ENCODE data around the gene SCEL.

Gene SCEL

GRCh38 chr13:77510156-77510555 is 25.4 kb upstream of the SCEL start:
- POLR2A ChIA-PET: no interaction called here
- TF ChIP-seq HDGF (IDR thresholded peaks at IDR 0.05; ENCODE audit: borderline replicate concordance) (no peak), NFRKB (IDR thresholded peaks at IDR 0.05) (no peak), CTBP1 (IDR thresholded peaks at IDR 0.05; ENCODE audit: borderline replicate concordance) (no peak), FOXA1 (IDR thresholded peaks at IDR 0.05) (no peak), BHLHE40 (IDR thresholded peaks at IDR 0.05; ENCODE audit: borderline replicate concordance) (no peak)

GRCh38 chr13:77511552-77511951 is 24.0 kb upstream of the SCEL start:
- TF ChIP-seq CTBP1 (IDR thresholded peaks at IDR 0.05; ENCODE audit: borderline replicate concordance) (no peak), SUZ12 (IDR thresholded peaks at IDR 0.05) (no peak), PKNOX1 (IDR thresholded peaks at IDR 0.05) (no peak), SP1 (IDR thresholded peaks at IDR 0.05) (no peak), BHLHE40 (IDR thresholded peaks at IDR 0.05; ENCODE audit: borderline replicate concordance) (no peak), L3MBTL2 (conservative IDR thresholded peaks at IDR 0.05) (no peak), NFRKB (IDR thresholded peaks at IDR 0.05) (no peak), HDGF (IDR thresholded peaks at IDR 0.05; ENCODE audit: borderline replicate concordance) (no peak), FOXM1 (IDR thresholded peaks at IDR 0.05; ENCODE audit: borderline replicate concordance) (no peak), TARDBP (IDR thresholded peaks at IDR 0.05) (no peak), ARNT (IDR thresholded peaks at IDR 0.05) (no peak), ELF4 (IDR thresholded peaks at IDR 0.05) (no peak), LEF1 (IDR thresholded peaks at IDR 0.05; ENCODE audit: borderline replicate concordance) (no peak), FOXA1 (IDR thresholded peaks at IDR 0.05) (no peak), FOXK2 (IDR thresholded peaks at IDR 0.05) (no peak), ZNF384 (IDR thresholded peaks at IDR 0.05) (no peak)
- POLR2A ChIA-PET: no interaction called here
- no peak for DNase-seq (ENCODE audit: extremely low spot score)
- CTCF ChIA-PET: interaction anchor here (1.0 kb wide), 1 partner anchor 82 kb away, joined by 4 read pairs; no protein-coding TSS in a partner anchor

More at GRCh38 chr13:77510156-77510555, 25.4 kb upstream of the SCEL start:
- CTCF ChIA-PET: no interaction called here
- DNase-seq (ENCODE audit: extremely low spot score): no peak

- TF ChIP-seq LEF1 (IDR thresholded peaks at IDR 0.05; ENCODE audit: borderline replicate concordance) (no peak), HDGF (IDR thresholded peaks at IDR 0.05; ENCODE audit: borderline replicate concordance) (no peak), SP1 (IDR thresholded peaks at IDR 0.05) (no peak), ZNF384 (IDR thresholded peaks at IDR 0.05) (no peak), ARNT (IDR thresholded peaks at IDR 0.05) (no peak), BHLHE40 (IDR thresholded peaks at IDR 0.05; ENCODE audit: borderline replicate concordance) (no peak), NFRKB (IDR thresholded peaks at IDR 0.05) (no peak), L3MBTL2 (conservative IDR thresholded peaks at IDR 0.05) (no peak), TARDBP (IDR thresholded peaks at IDR 0.05) (no peak), CTBP1 (IDR thresholded peaks at IDR 0.05; ENCODE audit: borderline replicate concordance) (no peak), FOXA1 (IDR thresholded peaks at IDR 0.05) (no peak), ELF4 (IDR thresholded peaks at IDR 0.05) (no peak), SUZ12 (IDR thresholded peaks at IDR 0.05) (no peak), PKNOX1 (IDR thresholded peaks at IDR 0.05) (no peak), FOXK2 (IDR thresholded peaks at IDR 0.05) (no peak), FOXM1 (IDR thresholded peaks at IDR 0.05; ENCODE audit: borderline replicate concordance) (no peak)
- DNase-seq (ENCODE audit: extremely low spot score): no peak
- ChIA-PET POLR2A (no interaction called here), CTCF (interaction anchor here (0.6 to 1.4 kb wide), 2 partner anchors 35 to 239 kb away, joined by 4 read pairs; no protein-coding TSS in a partner anchor)
Measured at GRCh38 chr13:77513719-77514335, 21.7 kb upstream of the SCEL start.

GRCh38 chr13:77514336-77514726 is 21.2 kb upstream of the SCEL start:
- no peak for DNase-seq (ENCODE audit: extremely low spot score)

GRCh38 chr13:77515785-77516184 is 19.7 kb upstream of the SCEL start:
- CTCF ChIA-PET: interaction anchor here (1.0 kb wide), 1 partner anchor 1155 kb away, joined by 3 read pairs; no protein-coding TSS in a partner anchor
- POLR2A ChIA-PET: no interaction called here
- DNase-seq (ENCODE audit: extremely low spot score): no peak
- TF ChIP-seq BHLHE40 (IDR thresholded peaks at IDR 0.05; ENCODE audit: borderline replicate concordance): no peak
- no peak for TF ChIP-seq CTBP1 (IDR thresholded peaks at IDR 0.05; ENCODE audit: borderline replicate concordance)
- TF ChIP-seq PKNOX1 (IDR thresholded peaks at IDR 0.05): no peak
- no peak for TF ChIP-seq ELF4 (IDR thresholded peaks at IDR 0.05)
- no peak for TF ChIP-seq HDGF (IDR thresholded peaks at IDR 0.05; ENCODE audit: borderline replicate concordance)
- no peak for TF ChIP-seq LEF1 (IDR thresholded peaks at IDR 0.05; ENCODE audit: borderline replicate concordance)
- no peak for TF ChIP-seq TARDBP (IDR thresholded peaks at IDR 0.05)
- no peak for TF ChIP-seq SP1 (IDR thresholded peaks at IDR 0.05)
- TF ChIP-seq ARNT (IDR thresholded peaks at IDR 0.05): no peak
- TF ChIP-seq NFRKB (IDR thresholded peaks at IDR 0.05): no peak
- TF ChIP-seq FOXM1 (IDR thresholded peaks at IDR 0.05; ENCODE audit: borderline replicate concordance): no peak
- no peak for TF ChIP-seq L3MBTL2 (conservative IDR thresholded peaks at IDR 0.05)
- no peak for TF ChIP-seq FOXK2 (IDR thresholded peaks at IDR 0.05)
- no peak for TF ChIP-seq SUZ12 (IDR thresholded peaks at IDR 0.05)
- no peak for TF ChIP-seq FOXA1 (IDR thresholded peaks at IDR 0.05)
- no peak for TF ChIP-seq ZNF384 (IDR thresholded peaks at IDR 0.05)

More at GRCh38 chr13:77514336-77514726, 21.2 kb upstream of the SCEL start:
- TF ChIP-seq ARNT (IDR thresholded peaks at IDR 0.05) (no peak), TARDBP (IDR thresholded peaks at IDR 0.05) (no peak), CTBP1 (IDR thresholded peaks at IDR 0.05; ENCODE audit: borderline replicate concordance) (no peak), ELF4 (IDR thresholded peaks at IDR 0.05) (no peak), PKNOX1 (IDR thresholded peaks at IDR 0.05) (no peak)
- POLR2A ChIA-PET: no interaction called here
- CTCF ChIA-PET: no interaction called here
